H1 (cell line): ENCODE measurements around the gene ABI3BP. TPM values are rescaled to one million over a fixed set of nuclear protein-coding genes. Genes with fewer than 3 reads are reported as not detected.

Experiments
- ATF2 ChIP-seq: IDR thresholded peaks from 2 replicates; pipeline ENCODE4 v1.6.1; 2012; ENCODE audit warnings: low read length, inconsistent platforms
- GABPA ChIP-seq: IDR thresholded peaks from 2 replicates; pipeline ENCODE4 v1.6.1; 2011; ENCODE audit warnings: mild to moderate bottlenecking, low read length, moderate library complexity, borderline replicate concordance; ENCODE audit not compliant: insufficient read depth
- GTF2F1 ChIP-seq: IDR thresholded peaks from 2 replicates; pipeline ENCODE4 v1.6.1; 2012; ENCODE audit warnings: low read depth, low read length, improper control_type of control experiment, borderline replicate concordance
- SIX5 ChIP-seq: IDR thresholded peaks from 2 replicates; pipeline ENCODE4 v1.6.1; 2011; ENCODE audit warnings: mild to moderate bottlenecking, low read depth, low read length
- TAF7 ChIP-seq: optimal IDR thresholded peaks from 2 replicates; pipeline ENCODE3; 2011; ENCODE audit warnings: low read depth, mild to moderate bottlenecking, inconsistent platforms, low read length, moderate library complexity, borderline replicate concordance
- polyA plus RNA-seq, 7 experiments: library from polyadenylated mRNA; depleted of rRNA in 3 of 7; stranded (reverse) in 5 of 7; unstranded in 2 of 7; fragments of >200 nt in 5 of 7; fragments of 200-250 nt in 2 of 7; gene quantifications; 1 replicate in 5 of 7; 2 replicates in 1 of 7; 4 replicates in 1 of 7; pipeline versions ENCODE4 v1.2.1 to v1.2.3, GENCODE V29; 2011 to 2013; ENCODE audit warnings: missing spikeins in 2 of 7, mixed read lengths in 2 of 7
- total RNA-seq: library from RNA; stranded (reverse); fragmentation: NEBNext Ultra II Directional; extraction: Animal tissue kit (Norgen Biotek cat#: 25700); gene quantifications from 2 replicates; pipeline ENCODE4 v1.2.1, GENCODE V29; 2021

Gene ABI3BP
- total and polyA plus RNA-seq, 2 of the 8 experiments (the other 6 are each of a cell fraction or from before 2014, with no cell fraction given), result 0.08 to 0.32 TPM

DNA sequence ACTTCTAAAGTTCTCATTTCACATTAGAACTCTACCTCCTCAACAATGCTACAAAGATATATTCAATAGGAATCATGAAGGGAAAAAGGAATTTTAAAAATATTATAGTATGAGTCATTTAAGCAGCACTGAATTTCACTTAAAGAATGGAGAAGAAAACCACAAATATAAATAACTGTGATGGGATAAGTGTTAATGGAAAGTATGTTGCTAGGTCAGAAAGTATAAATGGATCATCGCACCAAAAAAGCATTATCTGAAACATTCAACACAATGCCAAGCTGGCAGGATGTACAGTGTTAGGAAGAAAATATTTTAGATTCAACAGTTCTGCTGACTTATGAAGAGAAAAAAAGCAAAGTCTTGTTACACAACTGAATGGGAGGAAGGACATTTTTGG lies 182.6 kb downstream of the ABI3BP start (continued):
- TF ChIP-seq ATF2 (no peak), GABPA (no peak), GTF2F1 (no peak), TAF7 (no peak), SIX5 (no peak)
